ENCODE data around the gene RPAP3.

RPAP3 gene

DNA sequence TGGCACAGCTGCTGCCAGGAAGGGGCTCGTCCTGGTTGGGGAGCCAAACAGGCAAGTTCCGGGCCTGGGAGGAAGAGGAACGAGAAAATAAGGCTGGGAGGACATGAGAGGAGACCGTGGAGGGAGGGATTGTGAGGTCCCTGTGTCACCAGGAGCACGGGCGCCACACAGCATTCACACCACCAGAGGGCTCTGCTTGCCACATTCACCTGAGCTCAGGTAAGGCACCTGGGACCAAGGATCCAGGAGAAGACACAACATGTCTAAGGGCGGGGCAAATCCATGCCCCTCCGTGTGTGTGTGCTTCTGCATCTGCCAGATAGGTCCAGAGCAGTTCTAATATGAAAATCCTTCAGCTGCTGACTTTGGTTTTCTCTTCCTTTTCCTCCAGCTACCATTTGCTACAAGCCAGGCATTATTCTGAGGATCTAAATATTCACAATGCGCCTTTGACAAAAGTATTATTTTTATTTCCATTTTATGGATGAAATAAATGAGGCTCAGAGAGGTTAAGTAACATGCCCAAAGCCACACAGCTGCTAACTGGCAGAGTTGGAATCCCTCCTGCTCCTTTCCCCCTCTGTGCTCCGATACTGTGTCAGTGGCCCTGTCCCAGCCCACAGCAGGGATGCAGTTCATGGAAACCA, 38.3 kb upstream of the RPAP3 start:
- peak in 1 of 2 donors; percentile 11 for DNase-seq (ENCODE audit: extremely low read depth in 1 of 2, low read depth in 1 of 2)

DNA sequence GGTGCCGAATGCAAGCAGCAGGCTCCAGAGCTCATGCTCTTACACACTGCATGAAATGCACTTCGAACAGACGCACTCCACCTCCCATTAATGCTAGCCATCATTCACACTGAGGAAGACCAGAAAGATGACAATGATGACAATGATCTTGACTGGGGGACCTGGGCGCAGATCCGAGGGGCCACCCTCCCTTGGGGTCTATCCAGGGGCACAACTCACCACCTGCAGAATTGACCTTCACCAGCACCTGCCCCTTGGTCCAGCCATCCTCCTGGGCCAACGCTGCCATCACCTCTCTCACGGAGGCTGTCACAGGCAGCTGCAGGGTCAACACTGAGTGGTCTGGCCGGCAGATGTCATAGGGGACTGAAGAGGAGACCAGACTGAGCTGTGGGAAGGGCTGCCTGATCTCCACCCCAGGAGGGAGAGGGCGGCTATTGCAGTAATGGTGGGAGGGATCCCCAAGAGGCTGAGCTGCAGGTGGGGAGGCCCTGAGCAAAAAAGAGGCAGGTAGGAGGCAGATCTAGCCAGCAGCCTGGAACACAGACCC, 37.6 kb upstream of the RPAP3 start:
- DNase-seq (ENCODE audit: extremely low read depth in 1 of 2, low read depth in 1 of 2): no peak

DNA sequence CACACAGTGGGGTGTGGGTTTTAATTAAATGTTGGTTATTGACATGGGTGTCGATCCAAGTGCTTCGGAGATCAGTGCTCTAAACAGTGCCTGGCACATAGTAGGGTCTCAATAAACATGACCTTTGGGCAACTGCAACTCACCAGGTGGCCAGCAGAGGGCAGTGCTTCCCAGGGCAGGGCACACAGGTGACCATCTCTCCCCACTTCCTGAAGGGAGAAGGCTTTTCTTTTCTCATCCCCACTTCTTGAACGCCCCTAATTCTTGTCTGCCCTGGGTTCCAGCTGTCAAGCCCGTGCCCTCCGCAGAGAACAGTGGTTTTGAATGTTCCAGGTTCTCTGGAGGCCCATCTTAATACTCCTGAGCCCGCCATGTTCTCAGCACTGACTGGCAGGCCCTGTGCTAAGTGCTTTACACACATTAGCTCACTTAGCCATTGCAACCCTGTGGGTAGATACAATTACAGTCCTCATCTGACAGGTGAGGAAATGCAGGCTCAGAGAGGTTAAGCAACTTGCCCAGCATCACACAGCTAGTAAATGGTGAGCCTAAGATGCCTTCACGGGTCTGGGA, 36.5 kb upstream of the RPAP3 start:
- DNase-seq (ENCODE audit: extremely low read depth in 1 of 2, low read depth in 1 of 2): peak in 1 of 2 donors; percentile 58

DNA sequence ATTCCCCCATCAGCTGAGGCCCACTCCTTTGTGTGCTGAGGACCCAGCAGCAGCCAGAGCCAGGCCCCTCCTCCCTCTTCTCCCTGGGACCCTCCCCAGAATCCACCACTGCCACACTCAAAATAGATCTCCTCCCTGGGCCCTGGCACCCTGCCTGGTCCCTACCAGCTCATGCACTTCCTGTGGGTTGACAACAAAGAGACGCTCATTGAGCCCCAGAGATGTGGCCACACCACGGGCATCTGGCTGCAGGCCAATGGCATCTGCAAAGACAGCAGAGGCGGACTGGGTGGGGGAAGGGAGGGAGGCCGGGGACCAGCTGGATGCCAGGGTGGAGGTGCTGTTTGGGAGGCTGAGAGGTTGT, 35.5 kb upstream of the RPAP3 start:
- peak in 1 of 2 donors; percentile 44 for DNase-seq (ENCODE audit: extremely low read depth in 1 of 2, low read depth in 1 of 2)

DNA sequence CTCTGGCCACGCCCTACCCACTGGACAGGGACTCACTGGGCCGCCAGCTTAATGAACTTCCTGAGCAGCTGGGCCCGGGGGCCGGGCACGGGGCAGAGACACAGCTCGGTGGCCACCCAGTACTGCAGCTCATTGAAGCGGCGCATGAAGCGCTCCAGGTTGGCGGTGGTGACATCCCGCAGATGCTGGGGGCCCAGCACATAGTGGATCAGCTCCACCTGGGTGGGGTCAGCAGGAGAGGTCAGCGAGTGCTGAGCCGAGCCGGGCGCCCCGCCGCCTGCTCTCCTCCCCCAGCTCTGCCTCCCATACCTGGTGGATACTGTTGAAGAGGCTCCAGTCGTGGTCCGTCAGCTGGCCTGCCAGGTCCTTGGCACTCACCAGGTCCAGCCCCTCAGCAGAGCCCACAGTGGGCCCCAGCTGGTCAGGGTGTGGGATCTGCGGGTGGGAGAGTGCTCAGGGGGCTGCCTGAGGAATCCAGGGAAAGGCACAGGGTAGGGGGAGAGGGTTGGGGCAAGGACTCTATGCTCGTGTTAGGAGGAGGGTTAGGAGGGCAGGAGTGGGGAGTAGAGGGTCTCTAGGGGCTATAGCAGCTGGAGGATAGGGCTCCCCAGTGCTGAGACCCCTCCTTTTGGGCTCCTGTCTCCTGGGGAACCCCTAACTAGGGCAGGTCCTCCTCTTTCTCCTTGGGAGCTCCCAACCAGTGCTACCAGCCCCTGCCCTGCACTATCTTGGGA, 34.9 kb upstream of the RPAP3 start:
- no peak for DNase-seq (ENCODE audit: extremely low read depth in 1 of 2, low read depth in 1 of 2)

DNA sequence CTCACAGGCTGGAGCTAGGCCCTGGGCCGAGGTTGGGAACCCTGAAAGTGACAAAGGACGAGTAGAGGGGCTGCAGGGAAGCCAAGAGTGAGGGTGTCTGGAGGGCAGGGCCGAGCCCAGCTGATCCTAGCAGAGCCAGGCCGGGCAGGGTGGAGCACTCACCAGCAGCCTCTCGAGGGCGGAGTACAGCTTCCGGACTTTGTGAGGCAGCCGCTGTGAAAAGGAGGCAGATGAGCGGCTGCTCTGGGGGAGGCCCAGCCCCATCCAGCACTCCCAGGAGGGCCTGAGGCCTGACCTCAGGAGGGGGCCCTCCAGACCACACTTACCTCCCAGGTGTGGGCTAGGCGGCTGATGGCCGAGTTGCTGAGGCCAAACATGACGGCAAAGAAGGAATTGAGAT, 34.1 kb upstream of the RPAP3 start:
- DNase-seq (ENCODE audit: extremely low read depth in 1 of 2, low read depth in 1 of 2): no peak

DNA sequence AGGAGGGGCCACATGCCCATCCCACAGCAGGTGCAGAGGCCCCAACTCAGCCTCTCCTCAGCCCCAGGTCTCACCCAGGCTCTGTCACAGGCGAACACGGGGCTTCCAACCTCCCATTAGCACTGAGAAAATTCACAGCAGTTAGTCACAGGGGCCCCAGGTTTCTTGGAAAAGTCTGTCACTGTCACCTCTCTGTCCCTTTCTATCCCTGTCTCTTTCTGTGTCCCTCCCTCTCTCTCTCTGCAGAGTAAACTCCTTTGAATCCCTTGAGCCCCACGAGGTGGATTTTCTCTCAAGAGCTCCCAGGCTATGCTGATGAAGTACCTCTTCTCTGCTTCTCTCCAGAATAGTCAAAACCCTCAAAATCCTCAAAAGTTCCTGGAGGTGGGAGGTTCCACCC, 33.5 kb upstream of the RPAP3 start:
- DNase-seq (ENCODE audit: extremely low read depth in 1 of 2, low read depth in 1 of 2): no peak

DNA sequence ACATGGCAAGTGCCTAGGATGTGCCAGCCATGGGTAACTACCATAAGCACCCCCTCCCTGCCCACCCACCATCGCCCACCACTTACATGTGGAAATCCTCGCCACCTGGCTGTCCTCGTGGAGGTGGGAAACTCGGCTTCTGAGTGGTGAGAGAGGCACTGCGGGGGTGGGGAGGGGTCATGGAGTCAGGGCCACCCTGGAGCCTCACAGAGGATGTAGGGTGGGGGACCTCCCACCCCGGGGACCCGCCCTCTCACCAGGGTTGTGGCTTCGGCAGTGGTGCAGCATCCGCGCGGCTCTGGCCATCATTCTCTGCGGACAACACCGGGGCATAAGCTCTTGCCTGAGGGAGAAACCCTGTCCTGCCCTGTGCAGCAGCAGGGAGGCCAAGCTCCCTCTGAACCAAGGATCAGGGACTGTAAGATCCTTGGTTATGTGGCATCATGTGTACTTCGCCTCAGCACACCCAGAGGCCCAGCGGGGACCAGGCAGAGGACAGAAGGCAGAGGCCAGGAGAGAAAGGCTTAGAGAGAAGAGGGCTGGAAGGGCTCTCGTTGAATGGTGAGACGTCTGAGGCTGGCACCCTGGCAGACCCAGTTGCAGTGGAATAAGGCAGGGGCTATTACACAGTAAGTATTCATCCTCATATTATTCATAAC, 32.2 kb upstream of the RPAP3 start:
- DNase-seq (ENCODE audit: extremely low read depth in 1 of 2, low read depth in 1 of 2): no peak

DNA sequence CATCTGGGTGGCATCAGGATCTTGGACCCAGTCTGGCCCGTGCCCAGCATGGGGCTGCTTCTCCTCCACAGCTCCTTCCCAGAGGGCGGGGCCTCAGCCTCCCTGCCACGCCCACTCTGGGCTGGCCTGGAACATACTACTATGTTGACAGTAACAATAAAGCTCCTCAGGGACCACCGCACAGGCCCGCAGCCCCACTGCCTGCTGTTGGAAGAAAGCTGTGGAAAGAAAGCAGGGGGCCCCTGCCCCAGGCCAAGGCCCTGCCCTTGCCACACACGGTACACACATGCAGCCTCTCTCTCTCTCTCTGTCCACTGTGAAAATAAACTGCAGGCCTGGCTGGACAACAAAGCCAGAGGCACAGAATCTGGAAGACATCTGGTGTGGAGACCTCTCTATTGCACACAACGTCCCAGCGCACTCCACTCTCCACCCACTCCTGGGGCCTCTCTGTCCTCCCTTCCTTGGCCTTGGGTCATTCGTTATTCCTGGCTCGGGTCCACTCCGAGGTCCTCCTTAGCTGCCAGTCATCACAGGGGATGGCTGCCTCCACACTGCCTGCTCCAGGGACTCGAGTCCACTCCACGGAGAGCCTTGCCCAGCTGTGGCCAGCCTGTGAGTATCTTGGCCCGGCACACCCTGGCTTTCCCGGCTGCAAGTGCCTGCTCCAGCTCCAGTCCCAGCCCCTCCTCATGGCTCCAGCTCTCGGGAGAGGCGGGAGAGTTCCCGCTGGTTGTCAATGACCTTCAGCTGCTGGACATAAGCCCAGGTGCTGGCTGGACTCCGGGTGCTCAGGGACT, 31.2 kb upstream of the RPAP3 start:
- no peak for DNase-seq (ENCODE audit: extremely low read depth in 1 of 2, low read depth in 1 of 2)

DNA sequence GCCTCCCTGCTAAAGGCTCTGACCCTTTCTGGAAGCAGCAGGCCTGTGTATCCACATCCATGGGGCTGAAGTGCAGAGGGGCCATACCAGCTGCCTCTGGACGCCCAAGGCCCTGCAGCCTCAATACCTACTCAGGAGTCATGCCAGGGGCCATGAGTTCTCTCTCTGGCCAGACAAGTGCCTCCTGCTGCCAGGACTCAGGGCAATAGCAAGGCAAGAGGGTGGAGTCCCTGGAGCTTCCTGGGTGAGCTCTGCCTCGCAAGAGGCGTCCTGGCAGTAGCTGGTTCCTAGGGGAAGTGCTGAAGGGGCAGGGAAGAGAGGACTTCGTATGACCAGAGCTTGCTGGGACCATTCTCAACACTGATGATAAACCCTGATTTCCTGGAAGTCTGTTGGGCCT, 30.4 kb upstream of the RPAP3 start:
- DNase-seq (ENCODE audit: extremely low read depth in 1 of 2, low read depth in 1 of 2): no peak

DNA sequence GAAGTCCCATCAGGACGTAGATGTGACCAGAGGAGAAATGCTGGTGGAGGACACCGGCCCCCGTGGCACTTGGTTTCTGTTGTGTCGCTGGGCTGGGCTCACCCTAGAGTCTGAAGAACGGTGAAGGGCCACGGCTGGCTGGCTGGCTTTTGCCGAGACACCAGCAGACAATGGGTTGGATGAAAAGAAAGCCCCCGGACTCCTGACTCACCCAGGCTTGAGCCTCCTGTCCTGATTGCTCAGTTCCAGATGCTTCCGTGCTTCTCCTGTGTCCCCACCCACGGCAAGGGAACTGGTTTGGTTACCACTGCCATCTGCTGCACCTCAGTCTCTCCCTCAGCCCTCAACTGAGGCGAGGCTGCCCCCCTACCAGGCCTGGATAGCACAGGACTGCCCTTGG, 29.8 kb upstream of the RPAP3 start:
- no peak for DNase-seq (ENCODE audit: extremely low read depth in 1 of 2, low read depth in 1 of 2)

DNA sequence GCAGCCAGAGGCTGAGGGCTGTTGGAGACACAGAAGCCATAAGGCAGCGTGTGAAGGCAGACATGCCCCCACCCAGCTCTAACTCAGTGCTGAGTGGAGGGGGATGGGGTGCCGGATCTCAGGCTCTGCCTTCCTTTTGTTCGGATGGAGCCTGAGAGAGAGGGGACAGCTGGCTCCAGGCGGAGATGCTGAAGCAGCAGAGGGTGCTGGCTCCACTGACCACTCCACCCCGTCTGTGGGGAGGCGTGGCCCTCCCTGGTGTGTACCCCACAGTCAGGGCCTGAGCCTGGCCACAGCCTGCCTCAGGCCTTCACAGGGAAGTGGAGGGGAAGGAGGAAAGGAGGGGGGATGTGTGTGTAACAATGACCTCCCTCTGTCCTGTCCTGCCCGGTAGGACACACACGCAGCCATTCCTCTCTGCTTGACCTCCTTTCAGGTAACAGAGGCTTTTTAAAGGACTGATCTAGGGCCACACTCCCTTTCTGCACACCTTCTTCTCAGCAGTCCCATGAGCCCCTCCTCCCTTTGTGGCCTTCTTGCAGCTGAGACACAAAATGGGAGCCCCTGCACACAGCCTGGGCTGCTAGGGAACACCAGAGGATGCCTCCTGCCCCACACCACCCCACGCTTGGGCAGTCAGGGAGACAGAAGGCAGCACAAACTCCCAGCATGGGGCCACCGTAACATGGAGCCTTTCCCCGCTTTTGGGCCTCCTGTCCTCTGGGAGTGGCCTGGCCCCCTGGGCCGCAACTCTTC, 29.1 kb upstream of the RPAP3 start:
- no peak for DNase-seq (ENCODE audit: extremely low read depth in 1 of 2, low read depth in 1 of 2)

DNA sequence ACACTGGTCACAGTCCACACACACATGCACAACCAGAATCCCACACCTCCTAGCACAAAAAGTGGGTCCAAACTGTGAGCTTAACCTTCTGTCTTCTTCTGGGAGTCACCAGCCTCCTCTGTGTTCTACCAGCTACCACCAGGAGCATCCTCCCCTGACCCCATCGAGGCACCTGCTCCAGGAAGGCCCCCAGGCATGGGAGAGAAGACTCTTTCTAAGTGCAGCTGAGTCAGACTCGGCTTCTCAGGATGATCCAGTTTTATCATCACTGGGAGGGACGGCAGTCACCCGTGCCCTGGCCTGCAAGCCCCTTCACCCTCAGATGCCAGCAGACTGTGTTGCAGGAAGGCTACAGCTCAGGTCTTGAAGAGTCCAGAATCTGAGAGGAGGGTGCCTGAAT, 27.3 kb upstream of the RPAP3 start:
- no peak for DNase-seq (ENCODE audit: extremely low read depth in 1 of 2, low read depth in 1 of 2)

DNA sequence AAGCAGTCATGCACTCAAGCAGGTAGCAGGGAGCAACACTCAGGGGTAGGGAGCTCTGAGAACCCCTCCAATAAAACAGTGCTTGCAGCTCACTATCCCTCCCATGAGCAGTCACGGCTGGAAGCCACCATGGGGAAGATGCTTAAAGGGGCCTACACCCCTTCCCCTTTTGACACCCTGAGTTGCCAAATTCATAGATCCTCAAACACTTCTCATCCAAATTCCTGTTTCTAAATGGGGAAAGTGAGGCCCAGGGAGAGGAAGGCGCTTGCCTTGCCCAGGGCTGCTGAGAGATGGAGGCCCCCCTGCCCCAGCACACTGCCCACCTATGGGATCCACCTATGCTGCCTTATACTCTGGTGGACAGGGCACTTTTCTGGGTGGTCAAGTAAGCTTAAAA, 26.7 kb upstream of the RPAP3 start:
- no peak for DNase-seq (ENCODE audit: extremely low read depth in 1 of 2, low read depth in 1 of 2)

DNA sequence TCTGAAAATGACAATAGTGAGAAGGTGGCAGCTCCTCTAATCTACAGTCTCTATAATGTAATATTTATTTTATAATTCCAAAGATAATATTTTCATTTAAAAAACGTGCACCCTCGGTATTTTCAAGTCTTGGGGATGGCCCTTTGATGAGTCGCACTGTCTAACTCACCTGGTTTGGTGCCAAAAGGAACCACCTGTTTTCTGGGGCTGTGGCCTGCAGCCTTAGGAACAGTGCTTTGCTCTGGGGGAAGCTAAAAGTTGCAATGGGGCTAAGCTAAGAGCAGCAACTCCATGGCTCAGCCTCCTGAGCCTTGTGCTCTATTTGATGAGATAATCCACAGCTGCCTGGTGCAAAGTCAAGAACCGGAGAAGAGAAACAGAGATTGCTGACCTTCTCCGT, 25.9 kb upstream of the RPAP3 start:
- no peak for DNase-seq (ENCODE audit: extremely low read depth in 1 of 2, low read depth in 1 of 2)

DNA sequence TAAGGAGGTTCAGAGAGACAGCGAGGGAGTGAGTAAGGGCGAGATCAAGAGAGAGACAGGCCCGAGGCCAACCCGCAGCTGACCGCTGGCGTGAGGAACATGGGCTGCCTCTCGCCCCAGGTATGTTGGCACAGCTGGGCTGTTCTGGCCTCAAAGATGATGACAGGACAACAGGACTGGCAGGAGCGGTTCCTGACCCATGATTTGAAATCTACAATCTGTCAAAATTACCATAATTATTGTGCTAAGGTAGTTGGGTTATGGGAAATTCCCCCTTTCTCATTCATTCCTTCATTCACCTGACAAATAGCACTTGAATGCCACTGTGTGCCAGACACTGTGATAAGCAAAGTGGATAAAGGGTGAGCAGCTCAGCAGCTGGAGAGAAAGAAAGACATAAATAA, 24.5 kb upstream of the RPAP3 start:
- DNase-seq (ENCODE audit: extremely low read depth in 1 of 2, low read depth in 1 of 2): no peak

DNA sequence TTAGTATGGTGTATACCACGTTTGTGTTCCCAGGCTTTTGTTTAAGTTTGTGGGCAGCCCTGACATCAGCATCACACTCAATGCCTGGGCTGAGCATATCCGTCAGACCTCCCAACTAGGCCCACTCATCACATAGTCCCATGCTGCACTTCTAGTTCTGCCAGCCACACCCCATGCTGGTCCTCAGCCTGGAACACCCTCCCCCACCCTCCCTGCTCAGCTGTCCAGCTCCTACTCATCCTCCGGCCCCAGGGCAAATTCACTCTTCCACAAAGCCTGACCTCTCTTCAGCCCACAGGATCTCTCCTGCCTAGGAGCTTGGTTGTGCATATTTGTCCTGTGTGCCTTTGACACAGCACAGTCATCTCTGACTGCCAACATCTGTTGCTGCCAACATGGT, 23.4 kb upstream of the RPAP3 start:
- no peak for DNase-seq (ENCODE audit: extremely low read depth in 1 of 2, low read depth in 1 of 2)

DNA sequence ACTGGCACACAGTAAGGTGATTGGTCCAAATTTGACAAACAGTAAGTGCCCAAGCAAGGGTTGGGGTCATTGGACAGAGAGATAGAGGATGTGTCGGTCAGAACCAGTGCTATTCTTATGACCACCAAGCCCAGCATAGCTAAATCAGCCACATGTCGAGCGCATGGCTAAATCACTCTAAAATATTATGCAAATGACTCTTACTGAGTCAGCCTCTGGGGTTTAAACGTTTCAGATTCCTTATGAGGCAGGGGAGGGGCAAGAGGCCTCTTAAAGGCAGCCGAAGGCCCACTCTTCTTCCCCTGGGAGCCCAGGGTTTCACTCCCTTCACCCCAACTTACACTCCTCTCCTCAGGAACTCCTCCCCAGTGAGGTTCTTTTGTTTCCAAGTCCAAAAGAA, 20.1 kb upstream of the RPAP3 start:
- no peak for DNase-seq (ENCODE audit: extremely low read depth in 1 of 2, low read depth in 1 of 2)

DNA sequence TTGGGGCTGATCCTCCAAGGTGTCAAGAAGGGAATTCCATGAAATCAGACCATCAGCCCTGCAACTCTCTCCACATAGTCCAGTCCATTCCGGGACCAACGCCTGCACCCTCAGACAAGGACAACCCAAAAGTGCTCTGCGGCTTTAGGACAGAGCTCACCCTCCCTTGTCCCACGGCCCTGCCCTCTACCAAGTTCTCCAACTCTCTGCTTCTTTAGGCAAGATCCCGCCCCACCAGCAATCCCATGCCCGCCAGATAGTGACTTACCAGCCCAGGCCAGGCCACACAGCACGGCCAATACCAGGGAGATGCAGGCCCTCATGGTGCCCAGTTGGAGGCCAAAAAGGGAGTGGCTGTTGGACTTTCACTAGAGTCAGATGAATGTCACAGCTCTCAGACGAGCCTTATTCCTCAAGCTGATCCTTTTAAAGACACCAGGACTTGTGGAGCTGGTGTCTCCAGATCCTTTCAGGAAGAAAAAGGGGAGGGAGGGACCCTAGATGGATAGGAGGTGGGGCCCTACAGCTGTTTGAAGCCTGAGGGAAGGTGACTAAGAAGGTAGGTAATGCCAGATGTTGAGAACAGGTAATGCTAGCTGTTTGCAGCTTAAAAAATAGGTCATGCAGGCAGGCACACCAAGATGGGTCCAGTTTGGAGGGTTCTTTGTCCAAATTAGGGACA, 19.4 kb upstream of the RPAP3 start, which contains the start of gene ENDOU:
TSS of gene ENDOU (minus strand) at position 400 of the 682 bp plus-strand sequence. CDS start at position 323, 77 bp downstream.
- no peak for DNase-seq (ENCODE audit: extremely low read depth in 1 of 2, low read depth in 1 of 2)
